Liver (tissue), 3 donors: ENCODE data around the gene NACAD.

Experiments used
- FOXA1 ChIP-seq: IDR thresholded peaks from 2 replicates; pipeline ENCODE4 v1.6.1; 2016; ENCODE audit warnings: antibody characterized with exemption
- JUND ChIP-seq, 2 donors: IDR thresholded peaks; 2 replicates each; pipeline ENCODE4 v1.6.1; 2016; ENCODE audit warnings: antibody characterized with exemption in 2 of 2
- SP1 ChIP-seq: IDR thresholded peaks from 2 replicates; pipeline ENCODE4 v1.6.1; 2018; ENCODE audit warnings: antibody characterized with exemption, mild to moderate bottlenecking
- TAF1 ChIP-seq: conservative IDR thresholded peaks from 2 replicates; pipeline ENCODE4 v1.6.1; 2016; ENCODE audit warnings: antibody characterized with exemption, mild to moderate bottlenecking
- YY1 ChIP-seq: IDR thresholded peaks from 2 replicates; pipeline ENCODE4 v1.6.1; 2016; ENCODE audit warnings: antibody characterized with exemption, mild to moderate bottlenecking
- ZBTB33 ChIP-seq: IDR thresholded peaks from 2 replicates; pipeline ENCODE4 v1.6.1; 2016; ENCODE audit warnings: antibody characterized with exemption
- TF ChIP-seq, protein P1 (sequence below): fragments of 150-350 bp; IDR thresholded peaks from 2 replicates; pipeline ENCODE4 v1.5.1; 2017; ENCODE audit warnings: improper control_type of control experiment, low read depth, low read length; ENCODE audit not compliant: missing input control
- TF ChIP-seq, protein P2 (sequence below): IDR thresholded peaks from 2 replicates; pipeline ENCODE4 v1.6.1; 2016; ENCODE audit warnings: antibody characterized with exemption, mild to moderate bottlenecking
- TF ChIP-seq, protein P3 (sequence below): IDR thresholded peaks from 2 replicates; pipeline ENCODE4 v1.6.1; 2016; ENCODE audit warnings: antibody characterized with exemption
- donor health status: healthy.
- donor health status: healthy.

GRCh38 chr7:45101748-45102147 lies 13.0 kb upstream of the NACAD start:
- TF ChIP-seq, protein P1, sequence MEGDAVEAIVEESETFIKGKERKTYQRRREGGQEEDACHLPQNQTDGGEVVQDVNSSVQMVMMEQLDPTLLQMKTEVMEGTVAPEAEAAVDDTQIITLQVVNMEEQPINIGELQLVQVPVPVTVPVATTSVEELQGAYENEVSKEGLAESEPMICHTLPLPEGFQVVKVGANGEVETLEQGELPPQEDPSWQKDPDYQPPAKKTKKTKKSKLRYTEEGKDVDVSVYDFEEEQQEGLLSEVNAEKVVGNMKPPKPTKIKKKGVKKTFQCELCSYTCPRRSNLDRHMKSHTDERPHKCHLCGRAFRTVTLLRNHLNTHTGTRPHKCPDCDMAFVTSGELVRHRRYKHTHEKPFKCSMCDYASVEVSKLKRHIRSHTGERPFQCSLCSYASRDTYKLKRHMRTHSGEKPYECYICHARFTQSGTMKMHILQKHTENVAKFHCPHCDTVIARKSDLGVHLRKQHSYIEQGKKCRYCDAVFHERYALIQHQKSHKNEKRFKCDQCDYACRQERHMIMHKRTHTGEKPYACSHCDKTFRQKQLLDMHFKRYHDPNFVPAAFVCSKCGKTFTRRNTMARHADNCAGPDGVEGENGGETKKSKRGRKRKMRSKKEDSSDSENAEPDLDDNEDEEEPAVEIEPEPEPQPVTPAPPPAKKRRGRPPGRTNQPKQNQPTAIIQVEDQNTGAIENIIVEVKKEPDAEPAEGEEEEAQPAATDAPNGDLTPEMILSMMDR: no peak
- TF ChIP-seq, protein P2, sequence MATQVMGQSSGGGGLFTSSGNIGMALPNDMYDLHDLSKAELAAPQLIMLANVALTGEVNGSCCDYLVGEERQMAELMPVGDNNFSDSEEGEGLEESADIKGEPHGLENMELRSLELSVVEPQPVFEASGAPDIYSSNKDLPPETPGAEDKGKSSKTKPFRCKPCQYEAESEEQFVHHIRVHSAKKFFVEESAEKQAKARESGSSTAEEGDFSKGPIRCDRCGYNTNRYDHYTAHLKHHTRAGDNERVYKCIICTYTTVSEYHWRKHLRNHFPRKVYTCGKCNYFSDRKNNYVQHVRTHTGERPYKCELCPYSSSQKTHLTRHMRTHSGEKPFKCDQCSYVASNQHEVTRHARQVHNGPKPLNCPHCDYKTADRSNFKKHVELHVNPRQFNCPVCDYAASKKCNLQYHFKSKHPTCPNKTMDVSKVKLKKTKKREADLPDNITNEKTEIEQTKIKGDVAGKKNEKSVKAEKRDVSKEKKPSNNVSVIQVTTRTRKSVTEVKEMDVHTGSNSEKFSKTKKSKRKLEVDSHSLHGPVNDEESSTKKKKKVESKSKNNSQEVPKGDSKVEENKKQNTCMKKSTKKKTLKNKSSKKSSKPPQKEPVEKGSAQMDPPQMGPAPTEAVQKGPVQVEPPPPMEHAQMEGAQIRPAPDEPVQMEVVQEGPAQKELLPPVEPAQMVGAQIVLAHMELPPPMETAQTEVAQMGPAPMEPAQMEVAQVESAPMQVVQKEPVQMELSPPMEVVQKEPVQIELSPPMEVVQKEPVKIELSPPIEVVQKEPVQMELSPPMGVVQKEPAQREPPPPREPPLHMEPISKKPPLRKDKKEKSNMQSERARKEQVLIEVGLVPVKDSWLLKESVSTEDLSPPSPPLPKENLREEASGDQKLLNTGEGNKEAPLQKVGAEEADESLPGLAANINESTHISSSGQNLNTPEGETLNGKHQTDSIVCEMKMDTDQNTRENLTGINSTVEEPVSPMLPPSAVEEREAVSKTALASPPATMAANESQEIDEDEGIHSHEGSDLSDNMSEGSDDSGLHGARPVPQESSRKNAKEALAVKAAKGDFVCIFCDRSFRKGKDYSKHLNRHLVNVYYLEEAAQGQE: no peak
- TF ChIP-seq JUND (IDR thresholded peaks at IDR 0.05): no peak
- no peak for TF ChIP-seq YY1
- TF ChIP-seq, protein P3, sequence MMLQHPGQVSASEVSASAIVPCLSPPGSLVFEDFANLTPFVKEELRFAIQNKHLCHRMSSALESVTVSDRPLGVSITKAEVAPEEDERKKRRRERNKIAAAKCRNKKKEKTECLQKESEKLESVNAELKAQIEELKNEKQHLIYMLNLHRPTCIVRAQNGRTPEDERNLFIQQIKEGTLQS: no peak
- TF ChIP-seq TAF1: no peak
- no peak for TF ChIP-seq SP1
- TF ChIP-seq ZBTB33: no peak
- TF ChIP-seq FOXA1: no peak
